NCI-H1417 treated with DMSO at 0.1 percent for 48 hours (cell line): ENCODE data around the gene ZNF547.

Experiments
- DNase-seq: peaks from one replicate; lab custom pipeline; 2025; lab: John Stamatoyannopoulos, UW

ZNF547 gene

DNA sequence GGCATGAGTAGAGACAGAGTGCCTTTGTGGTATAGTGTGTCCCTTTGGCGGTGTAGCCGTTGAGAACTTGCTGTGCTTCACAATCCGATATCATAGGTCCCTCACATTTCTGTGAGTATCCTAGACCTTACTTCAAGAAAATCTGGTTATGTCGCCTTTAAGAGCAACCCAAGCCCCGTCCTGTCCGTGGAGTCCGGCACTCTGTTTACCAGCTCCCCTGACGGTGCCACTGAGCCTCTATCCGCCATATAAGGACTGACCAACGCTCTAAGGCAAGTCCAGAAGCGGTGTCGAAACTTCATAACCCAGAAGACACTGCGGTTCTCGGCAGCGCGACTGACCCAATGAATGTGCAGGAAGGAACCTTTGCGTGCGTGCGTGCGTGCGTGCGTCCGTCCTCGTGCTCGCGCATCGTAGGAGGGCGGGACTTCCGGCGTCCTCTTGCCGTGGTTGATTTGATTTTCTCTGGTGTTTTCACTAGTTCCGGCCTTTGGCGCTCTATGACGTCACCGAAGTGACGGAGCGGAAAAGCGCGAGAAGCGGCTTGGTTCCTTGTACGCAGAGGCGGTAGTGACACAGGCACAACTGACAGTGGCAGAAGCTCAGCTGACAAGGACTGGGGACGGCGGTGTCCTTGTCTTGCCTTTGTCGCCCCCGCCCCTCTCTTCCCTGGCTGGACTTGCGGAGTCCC is at the start of gene ZNF547, which contains the start of gene TRAPPC2B:
ZNF547 (plus strand) TSS at position 555 of the 691 bp plus-strand sequence. CDS start 5,005 bp downstream, outside the sequence.
TRAPPC2B (plus strand) TSS at position 555 of the 691 bp plus-strand sequence. CDS start 1,283 bp downstream, outside the sequence.
- peak; percentile 88 for DNase-seq

DNA sequence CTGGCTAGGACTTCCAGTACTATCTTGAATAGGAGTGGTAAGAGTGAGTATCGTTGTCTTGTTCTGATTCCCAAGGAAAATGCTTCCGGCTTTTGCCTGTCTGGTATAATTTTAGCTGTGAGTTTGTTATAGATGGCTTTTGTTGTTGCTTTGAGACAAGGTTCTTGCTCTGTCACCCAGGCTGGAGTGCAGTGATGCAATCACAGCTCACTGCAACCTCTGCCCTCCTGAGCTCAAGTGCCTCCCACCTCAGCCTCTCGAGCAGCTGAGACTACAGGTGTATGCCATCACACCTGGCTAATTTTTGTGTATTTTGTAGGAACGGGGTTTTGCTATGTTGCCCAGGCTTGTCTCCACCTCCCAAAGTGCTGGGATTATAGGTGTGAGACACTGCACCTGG is 49.2 kb upstream of the ZNF547 start:
- DNase-seq: no peak

DNA sequence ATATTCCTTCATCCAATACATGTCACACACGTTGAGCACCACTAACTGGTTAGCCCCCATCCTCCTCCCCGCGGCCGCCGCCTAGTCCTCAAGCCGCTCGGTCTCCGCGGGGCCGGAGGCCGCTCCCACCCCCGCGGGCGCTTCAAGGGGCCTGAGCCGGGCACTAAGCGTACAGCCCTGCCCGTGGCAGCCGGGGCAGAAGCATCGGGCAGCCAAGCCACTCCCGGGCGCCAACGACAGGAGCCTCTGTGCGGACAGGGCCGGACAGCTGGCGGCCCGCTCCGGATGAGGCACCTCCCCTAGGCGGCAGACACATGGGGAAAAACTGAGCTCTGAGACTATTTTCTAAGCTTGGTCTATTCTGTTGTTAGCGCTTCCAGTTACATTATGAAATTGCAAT is 45.8 kb upstream of the ZNF547 start:
- no peak for DNase-seq

DNA sequence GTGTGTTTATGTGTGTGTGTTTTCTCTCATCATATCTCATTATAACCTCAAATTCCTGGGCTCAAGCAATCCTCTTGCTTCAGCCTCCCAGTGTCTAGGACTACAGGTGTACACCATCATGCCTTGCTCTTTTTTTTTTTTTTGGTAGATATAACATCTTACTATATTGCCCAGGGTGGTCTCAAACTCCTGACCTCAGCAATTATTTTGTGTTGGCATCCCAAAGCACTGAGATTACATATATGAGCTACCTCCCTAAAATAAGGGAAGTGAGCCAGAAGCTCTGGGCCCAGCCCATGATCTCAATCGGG is 43.5 kb upstream of the ZNF547 start:
- no peak for DNase-seq

DNA sequence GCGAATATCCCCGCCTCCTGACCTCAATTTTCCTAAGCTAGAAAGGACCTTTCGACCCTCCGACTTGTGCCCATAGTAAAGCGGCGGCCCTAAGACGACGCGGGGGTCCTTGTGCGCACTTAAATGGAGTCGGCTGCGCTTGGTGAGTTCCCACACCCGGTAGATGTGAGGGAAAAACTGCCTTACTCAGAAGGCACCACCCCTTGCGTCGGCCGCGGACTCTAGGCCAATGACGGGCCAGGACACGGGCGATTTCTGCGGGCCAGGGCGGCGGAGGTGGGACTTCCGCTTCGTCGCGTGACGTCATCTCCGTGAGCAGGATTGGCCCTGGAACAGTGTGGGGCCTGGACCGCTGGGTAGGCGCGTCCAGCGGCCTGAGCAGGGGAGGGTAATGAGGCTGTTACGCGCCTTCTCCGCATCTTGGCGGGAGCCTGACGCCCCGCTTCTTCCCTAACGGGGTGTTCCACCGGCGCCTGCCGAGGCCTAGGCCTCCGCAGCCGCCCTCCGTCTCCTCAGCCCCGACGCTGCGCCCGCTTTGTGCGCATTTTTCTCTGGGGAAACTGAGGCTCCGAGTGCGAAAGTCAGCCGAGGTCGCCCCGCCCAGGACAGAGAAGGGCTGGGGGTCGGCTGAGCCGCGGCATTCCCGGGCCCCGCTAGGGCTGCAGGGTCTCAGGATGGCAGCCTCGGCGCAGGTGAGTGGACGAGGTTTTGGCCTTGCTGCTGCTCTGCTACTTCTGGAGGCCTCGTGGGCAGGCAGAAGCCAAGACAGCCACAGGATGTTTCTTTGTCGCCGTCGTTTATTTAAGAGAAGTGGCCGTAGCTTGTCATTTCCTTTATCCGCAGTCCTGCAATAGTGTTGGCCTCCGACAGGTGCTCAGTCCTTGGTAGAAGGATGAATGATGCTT is 42.9 kb upstream of the ZNF547 start, which contains the start of gene ZNF543:
ZNF543 (plus strand) TSS at position 293 of the 905 bp plus-strand sequence; CDS start at position 675, 382 bp downstream.
- DNase-seq: peak; percentile 49

DNA sequence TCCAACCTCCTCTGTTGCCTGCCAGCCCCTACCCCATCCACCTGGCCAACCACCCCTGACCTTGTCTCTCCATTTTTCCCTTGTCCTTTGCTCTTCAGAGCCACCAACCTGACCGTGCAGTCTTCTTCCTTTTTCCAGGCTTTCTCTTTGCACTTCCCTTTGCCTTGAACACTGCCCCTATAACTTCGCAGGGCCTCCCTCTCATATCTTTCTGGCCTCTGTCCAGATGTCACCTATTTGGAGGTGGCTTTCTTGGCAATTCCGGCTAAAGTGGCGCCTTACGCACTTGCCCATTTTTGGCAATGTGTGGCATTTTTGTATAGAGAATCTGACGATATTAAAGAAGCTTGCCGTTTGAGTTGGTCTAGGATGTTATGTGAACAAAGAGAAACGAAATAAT is 42.2 kb upstream of the ZNF547 start:
- no peak for DNase-seq

DNA sequence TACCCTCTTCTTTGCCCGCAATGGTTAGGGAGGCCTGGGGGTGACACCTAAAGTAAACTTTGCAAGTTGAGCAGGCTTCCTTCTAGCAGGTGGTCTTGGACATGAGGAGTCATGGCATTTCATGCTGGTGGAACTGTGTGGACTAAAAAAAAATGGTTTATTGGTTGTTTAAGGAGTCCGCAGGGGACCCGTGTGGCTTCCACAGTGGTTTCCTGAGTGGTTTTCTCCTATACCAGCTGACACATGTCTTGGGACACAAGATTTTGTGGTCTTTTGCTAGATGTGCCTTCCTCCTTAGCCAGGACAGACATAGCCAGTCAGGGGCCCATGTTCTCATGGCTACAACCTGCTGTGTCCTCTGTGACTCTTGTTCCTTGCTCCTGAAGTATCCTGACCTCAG is 41.6 kb upstream of the ZNF547 start:
- no peak for DNase-seq

DNA sequence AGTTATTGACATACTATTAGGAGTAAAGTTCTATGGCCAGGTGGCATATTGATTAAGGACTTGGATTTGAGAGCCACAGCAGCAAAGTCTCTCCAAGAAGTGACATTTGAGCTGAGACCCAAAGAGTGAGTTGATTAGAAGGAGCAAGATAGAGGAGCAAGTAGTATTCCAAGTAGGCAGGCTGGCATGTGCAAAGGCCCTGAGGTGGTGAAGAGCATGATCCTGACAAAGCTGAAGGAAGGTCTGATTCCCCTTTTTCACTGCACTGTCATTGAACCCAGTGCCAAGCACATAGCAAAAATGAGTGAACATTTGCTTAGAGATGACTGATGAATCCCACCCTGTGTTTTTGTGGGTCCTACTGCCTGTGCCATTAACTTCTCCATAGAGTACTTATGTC is 38.4 kb upstream of the ZNF547 start:
- DNase-seq: no peak

DNA sequence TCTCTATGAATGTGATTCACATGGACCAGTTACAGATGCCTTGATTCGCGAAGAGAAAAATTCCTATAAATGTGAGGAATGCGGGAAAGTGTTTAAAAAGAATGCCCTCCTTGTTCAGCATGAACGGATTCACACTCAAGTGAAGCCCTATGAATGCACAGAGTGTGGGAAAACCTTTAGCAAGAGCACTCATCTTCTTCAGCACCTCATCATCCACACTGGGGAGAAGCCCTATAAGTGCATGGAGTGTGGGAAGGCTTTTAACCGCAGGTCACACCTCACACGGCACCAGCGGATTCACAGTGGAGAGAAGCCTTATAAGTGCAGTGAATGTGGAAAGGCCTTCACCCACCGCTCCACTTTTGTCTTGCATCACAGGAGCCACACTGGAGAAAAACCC is 35.4 kb upstream of the ZNF547 start:
- no peak for DNase-seq

DNA sequence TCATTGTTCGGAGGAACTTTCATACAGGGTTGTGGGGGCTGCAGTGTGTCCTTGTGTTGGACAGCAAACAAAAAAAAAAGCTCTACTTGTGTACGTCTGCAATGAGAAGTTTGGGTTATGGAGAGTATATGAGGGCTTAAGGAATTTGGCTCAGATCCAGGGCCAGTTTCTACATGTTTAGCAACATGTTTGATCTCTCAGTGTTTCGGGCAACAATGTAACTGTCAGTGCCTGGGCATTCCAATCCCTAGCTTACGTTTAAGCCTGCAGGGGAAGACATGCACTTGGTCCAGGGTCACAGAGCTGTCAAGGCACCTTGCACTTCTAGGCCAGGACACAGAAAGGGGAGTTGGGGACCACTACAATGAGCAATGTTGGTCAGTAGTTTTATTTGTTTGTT is 29.2 kb upstream of the ZNF547 start:
- no peak for DNase-seq

DNA sequence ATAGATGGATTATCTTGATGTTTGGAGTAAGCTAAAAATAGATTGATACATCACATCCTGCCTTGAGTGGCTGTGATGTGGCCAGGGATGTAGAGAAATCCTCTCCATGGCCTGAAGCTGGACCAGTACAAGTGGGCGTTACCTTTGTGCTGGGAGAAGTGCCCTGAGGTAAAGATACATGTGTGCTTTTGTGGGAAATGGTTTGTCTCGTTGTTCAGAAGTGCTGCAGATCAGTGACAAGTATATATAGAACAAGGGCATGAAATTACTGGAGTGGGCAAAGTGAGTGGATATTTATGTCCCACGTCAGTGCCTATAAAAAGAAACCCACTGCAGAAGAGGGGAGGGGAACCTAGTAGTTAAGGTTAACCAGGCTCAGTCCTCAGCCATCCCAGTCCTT is 24.5 kb upstream of the ZNF547 start:
- DNase-seq: no peak

DNA sequence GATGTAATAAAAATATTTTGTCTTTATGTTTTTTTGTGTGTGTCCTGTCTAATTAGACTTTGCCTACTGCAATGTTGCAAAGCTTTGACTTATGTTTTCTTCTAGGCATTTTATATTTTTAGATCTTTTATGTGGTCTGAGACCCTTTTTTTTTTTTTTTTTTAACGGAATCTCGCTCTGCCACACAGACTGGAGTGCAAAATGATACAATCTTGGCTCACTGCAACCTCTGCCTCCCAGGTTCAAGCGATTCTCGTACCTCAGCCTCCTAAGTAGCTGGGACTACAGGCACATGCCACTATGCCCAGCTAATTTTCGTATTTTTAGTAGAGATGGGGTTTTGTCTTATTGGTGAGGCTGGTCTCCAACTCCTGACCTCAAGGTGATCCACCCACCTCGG is 20.8 kb upstream of the ZNF547 start:
- DNase-seq: no peak

DNA sequence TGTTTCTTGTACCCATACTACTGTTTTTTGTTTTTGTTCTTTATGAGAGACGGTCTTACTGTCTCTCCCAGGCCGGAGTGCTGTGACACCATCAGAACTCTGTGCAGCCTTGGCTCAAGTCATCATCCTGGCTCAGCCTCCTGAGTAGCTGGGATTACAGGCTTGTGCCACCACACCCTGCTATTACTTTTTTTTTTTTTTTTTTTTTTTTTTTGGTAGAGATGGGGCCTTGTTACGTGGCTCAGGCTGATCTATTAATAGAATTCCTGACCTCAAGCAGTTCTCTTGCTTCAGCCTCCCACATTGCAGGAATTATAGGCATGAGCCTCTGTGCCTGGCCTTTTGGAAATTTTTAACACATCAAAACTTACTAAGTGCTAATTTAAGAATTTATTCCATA is 15.2 kb upstream of the ZNF547 start:
- DNase-seq: no peak

DNA sequence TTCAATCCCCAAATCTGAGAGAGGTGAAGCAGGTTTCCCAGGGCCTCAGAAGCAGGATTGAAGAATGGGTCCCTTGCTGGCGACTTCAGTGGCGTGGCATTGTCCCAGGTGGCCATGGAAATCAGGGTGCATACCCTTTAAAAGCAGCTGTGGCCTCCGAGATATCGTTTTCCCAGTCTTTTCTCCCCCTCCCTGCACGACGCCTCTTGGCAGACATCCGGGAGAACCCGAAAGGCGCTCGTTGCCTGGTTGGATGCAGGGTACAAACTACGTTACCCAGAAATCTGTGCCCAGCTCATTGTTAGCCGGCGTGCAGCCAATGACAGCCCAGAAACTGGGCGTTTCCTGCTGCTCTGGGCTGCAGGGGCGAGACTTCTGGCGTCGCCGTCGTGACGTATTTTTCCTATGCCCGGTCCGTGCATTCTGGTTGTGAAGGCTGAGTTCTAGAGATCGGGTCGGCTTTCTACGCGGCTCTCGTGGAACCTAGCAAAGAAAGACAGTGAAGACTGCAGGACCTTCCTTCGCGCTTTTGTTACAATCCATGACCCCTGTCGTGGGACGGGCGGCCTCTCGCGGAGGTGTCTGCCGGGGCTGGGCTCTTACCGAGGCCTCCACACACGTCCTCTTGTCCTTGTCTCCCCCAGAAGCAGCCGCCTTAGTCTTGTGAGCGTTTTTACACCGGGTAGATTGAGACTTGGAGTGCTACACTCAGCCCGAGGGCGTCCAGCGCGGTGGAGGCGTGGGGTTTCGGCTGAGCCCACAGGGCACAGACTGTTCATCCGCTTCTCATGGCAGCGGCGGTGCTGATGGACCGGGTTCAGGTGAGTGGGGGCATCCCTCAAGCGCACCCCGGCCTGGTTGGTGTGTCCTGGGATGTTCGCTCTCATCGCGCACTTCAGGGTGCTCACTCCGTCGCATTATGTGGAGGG is 12.2 kb upstream of the ZNF547 start, which contains the start of gene ZNF304:
ZNF304 (plus strand) TSS at position 395 of the 929 bp plus-strand sequence; CDS start at position 789, 394 bp downstream.
- DNase-seq: peak; percentile 73

DNA sequence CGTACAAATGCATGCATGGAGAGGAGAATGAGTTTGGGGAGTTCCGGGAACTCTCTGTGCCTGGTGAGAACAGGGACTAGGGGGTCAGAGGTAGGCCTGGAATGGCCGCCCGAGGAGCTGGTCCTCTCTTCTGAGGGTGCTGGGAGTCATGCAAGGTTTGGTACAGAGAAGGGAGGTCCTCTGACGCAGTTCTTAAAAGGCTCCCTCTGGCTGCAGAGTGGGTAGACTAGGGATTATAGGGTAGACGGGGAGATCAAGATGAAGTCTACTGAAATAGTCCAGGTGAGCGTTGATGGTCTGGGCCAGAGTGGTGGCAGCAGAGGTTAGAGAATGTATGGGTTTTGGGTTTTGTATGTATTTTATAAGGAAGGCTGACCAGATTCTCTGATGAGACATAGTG is 11.5 kb upstream of the ZNF547 start:
- DNase-seq: no peak

DNA sequence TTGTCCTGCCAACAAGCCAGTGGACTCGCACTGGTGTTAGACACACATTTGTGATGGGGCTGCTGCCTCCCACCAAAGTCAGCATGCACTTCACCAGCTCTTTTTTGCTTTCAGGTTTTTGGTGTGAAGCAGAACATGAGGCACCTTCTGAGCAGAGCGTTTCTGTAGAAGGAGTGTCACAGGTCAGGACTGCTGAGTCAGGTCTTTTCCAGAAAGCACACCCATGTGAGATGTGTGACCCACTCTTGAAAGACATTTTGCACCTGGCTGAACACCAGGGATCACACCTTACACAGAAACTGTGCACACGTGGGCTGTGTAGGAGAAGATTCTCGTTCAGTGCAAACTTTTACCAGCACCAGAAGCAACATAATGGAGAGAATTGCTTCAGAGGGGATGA is 7.4 kb upstream of the ZNF547 start:
- no peak for DNase-seq

DNA sequence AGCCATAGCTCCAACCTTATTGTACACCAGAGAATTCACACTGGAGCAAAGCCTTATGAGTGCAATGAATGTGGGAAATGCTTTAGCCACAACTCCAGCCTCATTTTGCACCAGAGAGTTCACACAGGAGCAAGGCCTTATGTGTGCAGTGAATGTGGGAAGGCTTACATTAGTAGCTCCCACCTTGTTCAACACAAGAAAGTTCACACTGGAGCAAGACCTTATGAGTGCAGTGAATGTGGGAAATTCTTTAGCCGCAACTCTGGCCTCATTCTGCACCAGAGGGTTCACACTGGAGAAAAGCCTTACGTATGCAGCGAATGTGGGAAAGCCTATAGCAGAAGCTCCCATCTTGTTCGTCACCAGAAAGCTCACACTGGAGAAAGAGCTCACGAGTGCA is 5.9 kb upstream of the ZNF547 start:
- no peak for DNase-seq

DNA sequence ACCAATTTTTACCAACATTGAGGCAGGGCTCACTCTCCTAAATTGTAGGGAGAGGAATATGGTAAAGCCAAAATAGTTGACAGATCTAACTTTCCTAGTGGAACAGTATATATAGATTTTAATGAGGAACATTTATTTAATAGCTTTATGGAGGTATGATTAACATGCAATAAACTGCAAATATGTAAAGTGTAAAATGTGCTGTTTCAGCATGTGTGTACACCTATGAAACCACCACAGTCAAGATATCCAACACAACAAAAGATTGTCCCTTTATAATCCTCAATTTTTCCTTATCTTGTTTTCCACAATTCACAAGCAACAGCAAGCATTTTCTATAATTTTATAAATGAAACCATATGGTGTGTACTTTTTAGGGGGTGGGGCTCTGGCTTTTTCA is 4.1 kb upstream of the ZNF547 start:
- DNase-seq: no peak

DNA sequence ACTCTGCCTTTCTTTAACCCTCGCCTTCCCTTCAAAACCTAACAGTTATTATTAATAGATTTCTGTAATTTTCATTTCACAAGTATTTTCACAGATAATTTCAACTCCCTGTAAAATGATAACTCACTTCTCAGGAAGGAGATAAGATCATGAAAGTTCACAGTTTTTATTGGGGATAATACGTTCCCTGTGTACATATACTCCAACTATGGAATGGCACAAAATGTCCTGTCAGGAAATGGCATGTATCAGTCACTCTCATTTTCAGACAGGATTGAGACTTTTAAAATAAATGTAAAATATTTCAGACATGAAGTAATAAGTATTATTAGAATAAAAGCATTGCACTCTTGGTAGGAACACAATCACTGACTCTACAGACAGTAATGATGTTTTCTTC is 932 bp upstream of the ZNF547 start:
- no peak for DNase-seq

DNA sequence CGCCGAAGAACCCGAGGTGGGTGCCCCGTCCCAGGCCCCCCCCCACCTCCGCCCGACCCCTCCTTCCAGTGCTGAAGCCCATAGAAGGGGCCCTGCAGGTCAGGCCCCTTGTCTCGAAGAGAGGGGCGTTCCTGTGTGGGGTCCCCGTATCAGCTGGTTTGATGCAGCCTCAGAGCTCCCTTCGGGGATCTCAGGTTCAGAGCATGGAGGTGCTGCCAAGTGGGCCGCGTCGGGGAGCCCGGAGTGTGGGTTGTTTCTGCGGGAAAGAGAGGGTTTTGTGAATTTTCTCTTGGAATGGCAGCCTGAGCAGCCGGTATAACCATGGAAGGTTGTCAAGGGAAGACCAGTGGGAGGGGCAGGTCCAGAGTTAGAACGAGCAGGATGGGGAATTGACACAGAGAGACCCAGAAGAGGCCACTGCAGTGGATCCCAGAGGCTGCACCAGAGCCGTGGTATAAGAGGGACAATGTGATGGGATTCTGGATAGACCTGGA is 384 bp downstream of the ZNF547 start:
- no peak for DNase-seq

DNA sequence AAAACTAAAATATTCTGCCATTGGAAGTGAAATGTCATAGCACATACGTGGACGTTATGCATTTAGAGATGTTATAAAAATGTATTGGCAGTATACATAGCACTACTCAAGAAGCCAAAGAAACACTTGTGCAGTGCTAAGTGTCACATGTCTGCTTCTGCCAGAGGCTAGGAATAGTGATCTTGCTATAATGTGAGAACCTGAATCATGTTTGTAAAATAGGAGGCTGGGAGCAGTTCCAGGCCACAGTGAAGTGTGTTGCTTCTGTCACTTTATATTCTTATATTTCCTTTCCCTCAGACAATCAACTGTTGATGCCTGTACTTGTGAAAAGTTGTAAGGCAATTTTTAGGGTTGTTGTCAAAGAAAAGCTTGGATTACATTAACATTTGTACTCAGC is 3.4 kb downstream of the ZNF547 start:
- no peak for DNase-seq

DNA sequence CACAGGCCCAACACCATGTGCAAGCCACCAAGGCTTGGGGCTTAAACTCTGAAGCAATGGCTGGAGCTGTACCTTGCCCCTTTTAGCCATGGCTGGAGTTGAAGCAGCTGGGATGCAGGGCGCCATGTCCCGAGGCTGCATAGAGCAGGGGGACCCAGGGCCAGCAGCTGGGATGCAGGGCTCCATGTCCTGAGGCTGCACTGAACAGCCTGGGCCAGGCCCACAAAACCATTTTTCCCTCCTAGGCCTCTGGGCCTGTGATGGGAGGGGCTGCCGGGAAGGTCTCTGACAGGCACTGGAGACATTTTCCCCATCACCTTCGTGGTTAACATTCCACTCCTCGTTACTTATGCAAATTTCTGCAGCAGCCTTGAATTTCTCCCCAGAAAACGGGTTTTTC is 10.8 kb downstream of the ZNF547 start:
- no peak for DNase-seq
